GM19025 (cell line): ENCODE results near the gene CREB3L1.
A peak's percentile ranks its signal among the peaks of the same experiment; 100 is the strongest.

Source experiments
- ATAC-seq: cut with Tn5 transposase; IDR thresholded peaks from one replicate; pipeline ENCODE4 v1.9.1; 2021; ENCODE audit warnings: mild to moderate bottlenecking, low read depth, moderate library complexity; ENCODE audit not compliant: unreplicated experiment

The CREB3L1 gene

DNA sequence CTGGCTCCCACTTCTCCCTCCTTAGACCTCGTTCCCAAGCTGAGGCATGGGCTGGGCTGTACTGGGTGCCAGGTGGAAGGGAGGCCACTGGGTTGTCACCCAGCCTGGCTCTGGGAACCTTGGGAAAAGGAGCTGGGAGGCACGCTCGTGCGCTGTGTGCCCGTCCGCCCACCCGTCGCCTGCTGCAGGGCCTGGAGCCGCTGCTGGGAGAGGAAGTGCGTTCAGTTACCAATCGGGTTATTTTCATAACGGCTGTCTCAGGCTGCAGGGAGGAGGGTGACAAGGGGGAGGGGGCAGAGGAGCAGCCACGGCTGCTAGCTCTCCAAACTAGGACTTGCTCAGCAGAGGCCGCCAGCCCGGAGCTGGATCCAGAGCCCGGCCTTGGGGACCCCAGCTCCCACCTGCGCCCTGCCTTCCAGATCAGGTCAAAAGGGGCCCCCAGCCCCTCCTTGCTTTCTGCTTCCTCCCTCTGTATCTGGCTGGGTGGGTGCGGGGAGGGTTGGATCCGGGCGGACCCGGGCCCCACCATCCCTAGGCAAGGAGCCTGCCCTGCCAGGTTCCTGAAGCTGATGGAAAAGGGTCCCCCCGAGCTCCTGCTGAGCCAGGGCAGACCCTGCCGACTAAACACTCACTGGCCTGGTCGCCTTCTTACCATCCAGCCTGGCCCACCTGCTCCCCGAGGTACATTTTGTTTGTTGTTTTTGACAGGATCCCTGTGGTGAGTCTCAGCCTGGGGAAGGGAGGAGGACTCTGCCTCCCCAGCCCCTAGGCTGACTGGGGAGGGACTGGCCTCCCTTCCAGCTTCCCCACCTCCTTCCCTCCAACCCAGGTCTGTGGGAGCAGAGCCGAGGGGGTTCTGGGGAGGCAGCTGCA lies 84.1 kb downstream of the CREB3L1 start:
- peak; percentile 89 for ATAC-seq

DNA sequence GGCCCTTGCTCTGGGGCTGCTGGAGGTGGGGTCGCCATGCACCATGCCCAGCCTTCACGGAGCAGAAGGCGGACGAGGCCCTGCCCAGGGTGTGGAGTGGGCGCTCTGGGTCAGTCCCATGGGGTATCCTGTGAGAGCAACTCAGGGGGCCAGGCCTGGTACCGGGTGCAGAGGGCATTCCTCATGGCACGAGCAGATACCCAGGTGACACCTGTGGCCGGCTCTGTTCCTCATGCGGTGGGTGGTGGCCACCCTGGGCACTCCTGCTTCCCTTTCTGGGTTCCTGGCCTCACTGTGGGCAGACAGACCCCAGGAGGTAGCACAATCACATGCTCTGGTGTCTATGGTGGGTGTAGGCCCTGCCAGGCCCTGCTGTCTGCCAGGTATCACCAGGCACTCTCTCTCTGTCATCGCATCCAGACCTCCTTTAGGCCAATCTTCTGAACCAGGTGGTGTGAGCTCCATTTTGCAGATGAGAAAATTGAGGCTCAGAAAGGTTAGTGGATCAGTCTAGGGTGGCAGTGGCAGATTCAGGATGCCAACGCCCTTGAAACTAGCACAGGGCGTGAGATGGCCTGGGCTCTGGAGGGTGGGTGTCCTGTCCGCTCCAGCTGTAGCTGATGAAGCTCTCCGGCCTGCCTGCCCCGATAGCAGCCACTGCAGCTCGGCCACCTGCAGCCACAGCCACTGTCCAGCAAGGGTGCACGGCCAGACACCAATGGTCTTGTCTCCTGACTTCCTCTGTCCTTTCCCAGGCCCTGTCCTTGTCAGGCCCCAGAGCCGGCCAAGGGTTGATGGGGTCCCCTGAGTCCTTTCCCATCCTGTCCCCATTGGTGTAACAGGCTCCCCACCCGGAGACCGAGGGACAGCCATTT lies 84.9 kb downstream of the CREB3L1 start:
- ATAC-seq: no peak

DNA sequence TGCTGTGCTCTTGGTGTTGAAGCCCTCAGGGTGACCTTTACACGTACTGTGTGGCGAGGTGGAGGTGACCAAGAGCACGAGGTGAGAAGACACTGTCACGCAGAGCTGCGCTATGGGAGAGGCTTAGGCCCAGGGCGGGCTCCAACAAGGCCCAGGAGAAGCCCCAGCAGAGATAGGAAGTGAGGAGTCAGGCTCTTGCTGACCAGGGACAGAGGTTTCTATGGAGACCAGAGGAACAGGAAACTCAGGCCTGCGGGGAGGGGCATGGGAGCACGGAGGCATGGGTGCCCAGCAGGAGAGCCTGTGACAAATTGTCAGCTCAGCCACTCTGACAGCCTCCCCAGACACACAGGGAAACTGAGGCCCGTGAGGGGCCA lies 85.6 kb downstream of the CREB3L1 start:
- no peak for ATAC-seq

GRCh38 chr11:46363455-46364005 lies 86.1 kb downstream of the CREB3L1 start:
- ATAC-seq: no peak

GRCh38 chr11:46364056-46364455 lies 86.6 kb downstream of the CREB3L1 start:
- ATAC-seq: no peak

DNA sequence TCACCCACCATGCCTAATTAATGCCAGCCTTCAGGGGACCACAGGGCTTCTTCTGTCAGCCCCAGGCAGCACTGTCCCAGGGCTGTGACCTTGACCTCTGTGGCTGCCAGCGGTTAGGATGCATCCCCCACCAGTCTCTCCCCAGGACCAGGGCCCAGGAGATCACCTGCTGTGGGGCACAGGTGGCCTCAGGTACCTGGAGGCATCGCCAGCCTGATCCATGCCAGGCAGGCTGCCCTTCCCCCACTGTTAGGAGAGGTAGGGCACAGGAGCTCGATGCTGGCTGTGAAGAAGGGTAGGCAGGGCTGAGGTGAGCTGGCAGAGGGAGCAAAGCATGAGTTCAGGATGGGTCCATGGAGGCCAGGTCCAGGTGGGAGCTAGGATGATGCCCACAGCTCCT lies 87.3 kb downstream of the CREB3L1 start:
- no peak for ATAC-seq

- ATAC-seq: no peak
Measured at GRCh38 chr11:46366260-46366659, 88.8 kb downstream of the CREB3L1 start.

GRCh38 chr11:46366661-46367161 lies 89.2 kb downstream of the CREB3L1 start:
- ATAC-seq: no peak

- peak; percentile 67 for ATAC-seq
Measured at GRCh38 chr11:46367244-46367915, 89.9 kb downstream of the CREB3L1 start.

DNA sequence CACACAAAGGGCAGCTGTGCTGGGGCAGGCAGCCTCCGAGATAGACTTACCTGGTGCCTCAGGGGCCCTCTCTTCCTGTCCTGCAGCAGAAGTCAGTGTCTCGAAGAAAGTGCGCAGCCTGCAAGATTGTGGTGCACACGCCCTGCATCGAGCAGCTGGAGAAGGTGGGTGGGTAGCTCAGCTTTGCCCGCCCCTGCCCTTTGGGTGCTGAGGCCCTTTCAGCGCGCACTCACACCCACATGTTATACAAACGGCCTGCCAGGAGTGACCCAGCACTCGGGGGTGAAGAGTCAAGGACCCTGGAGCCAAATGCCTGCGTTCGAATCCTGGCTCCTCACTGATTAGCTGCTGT lies 90.4 kb downstream of the CREB3L1 start:
- ATAC-seq: no peak

- ATAC-seq: no peak
Measured at GRCh38 chr11:46369458-46370152, 92.1 kb downstream of the CREB3L1 start.

DNA sequence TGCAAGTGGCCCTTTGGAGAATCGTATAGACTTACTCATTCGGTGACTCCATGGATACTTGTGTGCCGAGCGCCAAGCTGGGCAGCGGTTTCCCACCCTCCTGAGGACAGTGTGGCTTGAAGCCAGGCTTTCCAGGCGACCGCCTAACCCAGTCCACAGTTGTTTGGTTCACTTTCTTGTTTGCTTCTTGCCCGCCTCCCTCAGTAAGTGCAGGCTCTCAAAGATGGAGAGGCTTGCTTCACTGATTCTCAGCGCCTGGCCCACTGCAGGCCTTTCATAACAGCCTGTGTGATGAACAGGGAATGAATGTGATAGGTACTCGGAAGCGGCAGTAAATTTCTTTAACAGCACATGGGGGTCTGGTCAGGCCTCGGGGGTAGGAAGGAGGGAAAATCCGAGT lies 92.8 kb downstream of the CREB3L1 start:
- ATAC-seq: no peak
